Measurements from ENCODE around the gene KCNJ12.

- TF ChIP-seq POLR2A (IDR thresholded peaks at IDR 0.05) (no peak), CTCF (IDR thresholded peaks at IDR 0.05) (no peak)
These were observed 13.2 kb downstream of the KCNJ12 start for GRCh38 chr17:21389394-21389793.

Data from suprapubic skin (tissue), 3 donors.